Measurements from ENCODE around the gene SFRP2. TPM values are rescaled to one million over a fixed set of nuclear protein-coding genes. Genes with fewer than 3 reads are reported as not detected.

The SFRP2 gene
- total RNA-seq, 1 experiment from 2014 or later = not detected

DNA sequence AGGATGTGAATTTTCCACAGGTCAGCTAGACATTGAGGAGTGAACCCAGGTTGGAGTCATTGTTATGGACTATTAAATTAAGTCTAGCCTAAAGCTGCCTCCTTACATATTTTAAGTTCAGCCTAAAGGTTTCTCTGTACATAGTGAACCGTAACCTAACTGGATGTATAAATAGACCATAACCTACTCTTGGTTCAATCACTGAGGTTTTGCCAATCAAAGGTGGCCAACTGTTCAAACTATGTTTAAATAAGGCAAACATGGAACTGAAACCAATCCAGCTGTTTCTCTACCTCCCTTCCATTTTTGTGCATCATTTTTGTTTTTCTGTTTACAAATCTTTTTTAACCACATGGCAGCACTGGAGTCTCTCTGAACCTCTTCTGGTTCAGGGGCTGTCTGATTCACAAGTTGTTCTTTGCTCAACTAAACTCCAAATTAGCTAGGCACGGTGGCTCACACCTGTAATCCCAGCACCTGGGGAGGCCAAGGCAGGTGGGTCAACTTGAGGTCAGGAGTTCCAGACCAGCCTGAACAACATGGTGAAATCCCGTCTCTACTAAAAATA is 43.9 kb upstream of the SFRP2 start:
- no TSS peak for BruUV-seq (replicated peaks)
- Histone ChIP-seq H3K4me2 (no peak overlapping the region), H4K20me1 (ENCODE audit: insufficient read depth) (no peaks in the 10 kb centered on the region), H3K36me3 (ENCODE audit: low read depth) (no peaks in the 10 kb centered on the region), H3K27ac (no peak overlapping the region), H3K9me2 (ENCODE audit: insufficient read depth) (no peaks in the 10 kb centered on the region), H3K4me3 (no peak overlapping the region), H3K79me2 (ENCODE audit: low read depth) (no peaks in the 10 kb centered on the region), H3K4me1 (replicated peaks; ENCODE audit: insufficient read depth) (no peaks in the 10 kb centered on the region), H3F3A (ENCODE audit: insufficient read depth, low read depth) (no peaks in the 10 kb centered on the region), H3K9me3 (ENCODE audit: insufficient read depth, low read depth) (no peaks in the 10 kb centered on the region), H3K27me3 (ENCODE audit: insufficient read depth, low read depth) (no peaks in the 10 kb centered on the region), H2AFZ (no peak overlapping the region)
- intact Hi-C loops (cut with micrococcal nuclease; ENCODE audit: unreplicated experiment) = no loop called here
- POLR2A ChIA-PET (ENCODE audit: unreplicated experiment) = no interaction called here
- TF ChIP-seq CTCF (conservative IDR thresholded peaks at IDR 0.05) = no peak
- no peak for TF ChIP-seq EZH2 (IDR thresholded peaks at IDR 0.05; ENCODE audit: low read depth)
- no peak for DNase-seq
- CTCF ChIA-PET = no interaction called here

GRCh38 chr4:153832054-153832453 is 43.2 kb upstream of the SFRP2 start:
- intact Hi-C loops (cut with micrococcal nuclease; ENCODE audit: unreplicated experiment) = no loop called here
- H3F3A ChIP-seq (ENCODE audit: insufficient read depth, low read depth) = no peaks in the 10 kb centered on the region
- no TSS peak for BruUV-seq (replicated peaks)

DNA sequence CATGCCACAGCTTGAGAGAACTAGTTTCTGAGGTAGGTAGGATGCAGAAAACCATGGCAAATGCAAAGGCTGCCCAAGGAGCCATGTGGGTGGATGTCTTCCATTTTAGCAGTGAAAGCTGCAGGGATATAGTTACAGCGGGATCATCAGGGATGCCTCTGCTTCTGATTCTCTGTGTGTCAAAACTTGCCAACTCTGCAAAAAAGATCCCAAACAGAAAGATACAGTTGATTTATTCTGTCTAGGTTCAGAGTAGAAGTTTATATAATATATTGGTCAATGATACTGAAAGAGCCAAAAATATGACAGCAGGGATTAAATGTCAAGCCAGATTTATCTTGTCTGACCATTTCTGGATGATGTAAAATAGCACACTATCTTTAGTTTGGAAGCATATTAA is 42.4 kb upstream of the SFRP2 start:
- intact Hi-C loops (cut with micrococcal nuclease; ENCODE audit: unreplicated experiment) = no loop called here
- Histone ChIP-seq H2AFZ (no peak overlapping the region), H3K36me3 (ENCODE audit: low read depth) (no peaks in the 10 kb centered on the region), H3K9me3 (ENCODE audit: insufficient read depth, low read depth) (no peaks in the 10 kb centered on the region), H3F3A (ENCODE audit: insufficient read depth, low read depth) (no peaks in the 10 kb centered on the region), H3K79me2 (ENCODE audit: low read depth) (no peaks in the 10 kb centered on the region), H3K27me3 (ENCODE audit: insufficient read depth, low read depth) (no peaks in the 10 kb centered on the region), H3K9me2 (ENCODE audit: insufficient read depth) (no peaks in the 10 kb centered on the region), H4K20me1 (ENCODE audit: insufficient read depth) (no peaks in the 10 kb centered on the region), H3K4me1 (replicated peaks; ENCODE audit: insufficient read depth) (no peaks in the 10 kb centered on the region), H3K27ac (no peak overlapping the region), H3K4me2 (no peak overlapping the region), H3K4me3 (no peak overlapping the region)
- POLR2A ChIA-PET (ENCODE audit: unreplicated experiment) = no interaction called here
- BruUV-seq (replicated peaks) = no TSS peak
- TF ChIP-seq EZH2 (IDR thresholded peaks at IDR 0.05; ENCODE audit: low read depth) (no peak), CTCF (conservative IDR thresholded peaks at IDR 0.05) (no peak)
- CTCF ChIA-PET = no interaction called here
- no peak for DNase-seq

More at GRCh38 chr4:153832054-153832453, 43.2 kb upstream of the SFRP2 start:
- Histone ChIP-seq H3K4me1 (replicated peaks; ENCODE audit: insufficient read depth) (no peaks in the 10 kb centered on the region), H3K27me3 (ENCODE audit: insufficient read depth, low read depth) (no peaks in the 10 kb centered on the region), H3K4me2 (no peak overlapping the region), H3K36me3 (ENCODE audit: low read depth) (no peaks in the 10 kb centered on the region), H4K20me1 (ENCODE audit: insufficient read depth) (no peaks in the 10 kb centered on the region), H3K79me2 (ENCODE audit: low read depth) (no peaks in the 10 kb centered on the region), H2AFZ (no peak overlapping the region), H3K9me2 (ENCODE audit: insufficient read depth) (no peaks in the 10 kb centered on the region), H3K27ac (no peak overlapping the region), H3K9me3 (ENCODE audit: insufficient read depth, low read depth) (no peaks in the 10 kb centered on the region), H3K4me3 (no peak overlapping the region)
- ChIA-PET POLR2A (ENCODE audit: unreplicated experiment) (no interaction called here), CTCF (no interaction called here)
- DNase-seq = no peak
- TF ChIP-seq CTCF (conservative IDR thresholded peaks at IDR 0.05) (no peak), EZH2 (IDR thresholded peaks at IDR 0.05; ENCODE audit: low read depth) (no peak)
